SH-SY5Y (cell line): Measurements from ENCODE around the gene DCUN1D2.

Experiments used
- GATA2 ChIP-seq: IDR thresholded peaks from 2 replicates; pipeline ENCODE4 v1.6.1; 2011; ENCODE audit warnings: mild to moderate bottlenecking, low read depth, low read length
- GATA3 ChIP-seq: IDR thresholded peaks from 2 replicates; pipeline ENCODE4 v1.6.1; 2011; ENCODE audit warnings: low read depth, mild to moderate bottlenecking, low read length, moderate library complexity

DCUN1D2 gene

GRCh38 chr13:113490496-113491417 lies at the start of gene DCUN1D2:
Gene DCUN1D2 (minus strand): TSS chr13:113490711. CDS start chr13:113490669, 42 bp downstream.
- TF ChIP-seq GATA3 (no peak), GATA2 (no peak)

GRCh38 chr13:113539822-113540221 lies 49.3 kb upstream of the DCUN1D2 start:
- TF ChIP-seq GATA2 (no peak), GATA3 (no peak)

- TF ChIP-seq GATA3 (no peak), GATA2 (no peak)
Measured at GRCh38 chr13:113539176-113539575, 48.7 kb upstream of the DCUN1D2 start.

- TF ChIP-seq GATA3 (no peak), GATA2 (peak; percentile 72)
Measured at GRCh38 chr13:113538689-113539058, 48.2 kb upstream of the DCUN1D2 start.

GRCh38 chr13:113537909-113538688 lies 47.6 kb upstream of the DCUN1D2 start:
- no peak for TF ChIP-seq GATA2
- TF ChIP-seq GATA3, result no peak

- no peak for TF ChIP-seq GATA3
- no peak for TF ChIP-seq GATA2
Measured at GRCh38 chr13:113537205-113537604, 46.7 kb upstream of the DCUN1D2 start.

GRCh38 chr13:113536461-113537110 lies 46.1 kb upstream of the DCUN1D2 start:
- TF ChIP-seq GATA2 (no peak), GATA3 (no peak)

GRCh38 chr13:113535381-113535781 lies 44.9 kb upstream of the DCUN1D2 start:
- TF ChIP-seq GATA2 (no peak), GATA3 (no peak)

GRCh38 chr13:113534236-113534860 lies 43.8 kb upstream of the DCUN1D2 start:
- TF ChIP-seq GATA2 (no peak), GATA3 (no peak)

GRCh38 chr13:113533161-113533840 lies 42.8 kb upstream of the DCUN1D2 start:
- TF ChIP-seq GATA2 (peak; percentile 74), GATA3 (no peak)

- TF ChIP-seq GATA3, result no peak
- no peak for TF ChIP-seq GATA2
Measured at GRCh38 chr13:113532156-113532806, 41.8 kb upstream of the DCUN1D2 start.

- TF ChIP-seq GATA3, result no peak
- no peak for TF ChIP-seq GATA2
Measured at GRCh38 chr13:113531041-113531873, 40.7 kb upstream of the DCUN1D2 start.
